ENCODE data around the gene SLC6A19.
"Not testable (repeated sequence)": the region's sequence is repeated elsewhere in the genome, so short reads cannot be mapped to it uniquely, and the experiment has no call there.

The SLC6A19 gene

GRCh38 chr5:1226231-1226630, 24.8 kb downstream of the SLC6A19 start:
- no peak for DNase-seq

DNA sequence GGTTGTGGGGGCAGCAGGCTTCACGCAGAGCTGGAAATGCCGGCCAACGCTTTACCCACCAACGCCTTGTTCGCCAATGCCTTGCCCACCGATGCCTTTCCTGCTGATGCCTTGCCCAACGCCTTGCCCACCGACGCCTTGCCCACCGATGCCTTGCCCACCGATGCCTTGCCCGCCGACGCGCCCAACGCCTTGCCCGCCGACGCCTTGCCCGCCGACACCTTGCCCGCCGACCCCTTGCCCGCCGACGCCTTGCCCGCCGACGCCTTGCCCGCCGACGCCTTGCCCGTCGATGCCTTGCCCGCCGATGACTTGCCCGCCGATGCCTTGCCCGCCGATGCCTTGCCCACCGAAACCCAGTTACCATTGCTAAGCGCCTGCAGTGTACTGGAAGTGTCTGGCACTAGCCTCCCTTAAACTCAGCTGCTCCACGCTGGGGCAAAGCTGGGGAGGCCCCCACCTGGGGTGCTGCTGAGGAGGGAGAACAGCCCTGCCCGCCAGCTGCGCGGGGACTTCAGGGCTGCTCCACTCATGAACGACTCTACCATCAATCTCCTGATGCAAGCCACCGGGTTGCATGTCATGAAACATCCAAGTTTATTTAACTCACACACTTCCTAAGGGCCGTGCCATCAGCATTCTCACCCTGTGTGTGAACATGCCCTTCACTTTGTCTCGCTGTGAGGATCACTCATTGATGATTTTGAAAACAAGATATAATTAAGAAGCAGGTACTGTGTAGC, 25.6 kb downstream of the SLC6A19 start:
- no peak for DNase-seq

GRCh38 chr5:1227667-1228066, 26.3 kb downstream of the SLC6A19 start:
- no peak for DNase-seq

DNA sequence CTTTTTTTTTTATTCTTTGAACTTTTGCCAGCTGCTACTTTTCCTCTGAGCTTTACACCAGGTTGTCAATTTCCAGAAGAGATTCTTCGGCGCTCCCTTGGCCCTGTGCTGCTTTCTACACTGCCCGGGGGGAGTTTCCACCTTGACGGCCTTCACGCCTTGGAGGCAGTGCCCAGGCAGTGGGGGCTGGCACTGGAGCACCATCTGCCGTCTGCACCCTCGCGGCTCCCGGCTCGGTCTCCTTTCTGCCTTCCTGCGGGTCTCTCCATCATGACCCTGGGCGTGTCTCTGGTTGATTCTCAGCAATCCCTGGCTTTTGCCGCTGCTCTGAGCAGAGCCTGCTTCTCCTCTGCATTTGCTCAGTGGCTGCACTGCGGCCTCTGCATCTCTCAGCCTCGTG, 26.7 kb downstream of the SLC6A19 start:
- DNase-seq, result no peak

DNA sequence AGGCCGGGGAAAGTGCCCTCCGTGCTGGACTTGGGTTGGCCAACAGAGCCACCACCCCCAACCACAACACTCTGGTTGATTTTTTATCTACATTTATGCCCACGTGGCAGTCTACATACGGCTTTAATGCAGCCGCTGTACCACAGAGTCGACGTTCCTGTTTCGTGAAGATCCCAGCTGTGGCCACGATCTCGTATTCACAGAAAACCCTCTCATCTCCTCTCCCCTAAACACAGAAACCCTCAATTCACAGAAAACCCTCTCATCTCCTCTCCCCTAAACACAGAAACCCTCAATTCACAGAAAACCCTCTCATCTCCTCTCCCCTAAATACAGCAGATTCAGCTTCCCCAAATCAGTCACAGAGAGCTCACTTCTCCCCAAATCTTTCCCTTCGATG, 27.6 kb downstream of the SLC6A19 start:
- DNase-seq, result not testable (repeated sequence)

DNA sequence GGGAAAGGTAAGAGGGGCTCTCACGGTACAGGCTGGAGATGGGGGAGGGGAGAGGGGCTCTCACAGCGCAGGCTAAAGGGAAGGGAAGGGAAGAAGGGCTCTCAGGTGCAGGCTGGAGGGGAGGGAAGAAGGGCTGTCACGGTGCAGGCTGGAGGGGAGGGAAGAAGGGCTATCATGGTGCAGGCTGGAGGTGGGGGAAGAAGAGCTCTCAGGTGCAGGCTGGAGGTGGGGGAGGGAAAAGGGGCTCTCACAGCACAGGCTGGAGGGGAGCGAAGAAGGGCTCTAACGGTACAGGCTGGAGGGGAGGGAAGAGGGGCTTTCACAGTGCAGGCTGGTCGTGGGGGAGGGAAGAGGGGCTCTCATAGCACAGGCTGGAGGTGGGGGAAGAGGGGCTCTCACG, 28.4 kb downstream of the SLC6A19 start:
- no peak for DNase-seq

GRCh38 chr5:1230551-1230950, 29.2 kb downstream of the SLC6A19 start:
- DNase-seq, result no peak

DNA sequence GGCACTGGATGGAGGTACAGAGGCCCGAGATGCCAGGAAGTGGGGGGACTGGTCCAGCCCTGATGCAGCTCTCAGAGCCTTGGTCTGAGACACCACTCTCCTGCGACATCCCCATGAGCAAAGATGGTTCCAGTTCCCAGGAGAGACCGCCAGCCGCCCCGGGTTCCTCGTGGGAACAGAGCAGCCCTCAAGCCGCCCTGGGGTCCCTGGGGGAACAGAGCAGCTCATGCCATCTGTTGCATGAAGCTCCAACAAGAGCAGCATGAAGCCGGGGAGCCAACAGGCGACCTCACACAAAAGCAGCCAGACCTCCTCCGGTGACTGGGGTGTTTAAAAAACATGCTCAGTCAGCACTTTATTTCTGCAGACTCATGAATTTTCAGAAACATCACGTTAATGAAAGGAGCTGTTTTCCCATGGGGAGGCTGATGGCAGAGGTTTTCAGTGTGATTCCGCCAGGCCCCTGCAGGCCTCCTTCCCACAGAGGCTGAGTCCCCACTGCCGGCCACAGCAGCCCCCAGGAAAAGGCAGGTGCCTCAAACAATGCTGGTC, 30.0 kb downstream of the SLC6A19 start:
- no peak for DNase-seq

- DNase-seq, result no peak
These were observed 31.4 kb downstream of the SLC6A19 start for GRCh38 chr5:1232780-1233179.

DNA sequence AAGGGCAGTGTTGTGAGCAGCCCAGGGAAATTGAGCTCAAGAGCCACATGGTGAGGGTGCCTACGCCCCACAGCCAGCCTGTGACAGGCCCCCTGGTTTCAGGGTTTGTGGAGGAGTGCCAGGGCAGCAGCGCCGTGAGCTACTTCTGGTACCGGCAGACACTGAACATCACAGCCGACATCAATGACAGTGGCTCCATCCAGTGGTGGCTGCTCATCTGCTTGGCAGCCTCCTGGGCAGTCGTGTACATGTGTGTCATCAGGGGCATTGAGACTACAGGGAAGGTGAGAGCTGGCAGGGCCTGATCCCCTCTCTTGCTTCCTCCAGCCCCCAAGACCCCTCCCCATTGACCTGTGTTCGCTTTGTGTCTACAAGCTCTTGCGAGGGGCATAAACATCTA, 34.0 kb downstream of the SLC6A19 start:
- no peak for DNase-seq

GRCh38 chr5:1235838-1236237, 34.4 kb downstream of the SLC6A19 start:
- no peak for DNase-seq

DNA sequence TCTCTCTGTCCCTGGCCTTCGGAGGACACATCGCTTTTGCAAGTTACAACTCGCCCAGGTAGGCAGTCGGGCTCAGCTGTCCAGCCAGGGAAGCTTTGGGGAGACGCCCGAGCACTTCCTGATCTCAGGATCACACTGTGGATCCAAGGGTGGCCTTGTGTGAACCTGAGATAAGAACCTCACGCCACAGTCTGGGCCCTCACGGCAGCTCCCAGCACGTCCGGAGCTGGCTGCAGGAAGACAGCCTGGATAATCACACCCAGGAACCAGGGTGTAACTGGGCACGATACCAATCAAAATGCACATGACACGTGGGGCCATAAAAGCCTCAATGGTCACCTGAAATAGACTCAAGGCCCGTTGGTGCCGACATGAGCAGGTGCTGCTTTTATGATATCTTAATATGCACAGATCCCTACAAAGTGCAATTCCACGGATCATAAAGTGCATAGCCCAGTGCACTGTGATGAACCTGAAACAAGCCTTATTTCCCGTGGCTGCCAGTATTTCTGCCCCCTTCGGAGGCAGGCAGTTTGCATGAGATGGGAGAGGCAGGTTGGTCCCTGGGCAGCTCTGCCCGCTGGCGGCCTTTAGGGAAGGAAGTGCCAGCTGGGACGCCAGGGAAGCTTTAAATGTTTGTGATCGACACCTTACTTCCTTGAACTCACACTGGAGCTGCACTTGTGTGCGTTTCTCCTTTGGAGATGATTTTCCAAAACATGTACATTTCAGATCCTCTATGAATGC, 38.3 kb downstream of the SLC6A19 start:
- DNase-seq, result no peak

DNA sequence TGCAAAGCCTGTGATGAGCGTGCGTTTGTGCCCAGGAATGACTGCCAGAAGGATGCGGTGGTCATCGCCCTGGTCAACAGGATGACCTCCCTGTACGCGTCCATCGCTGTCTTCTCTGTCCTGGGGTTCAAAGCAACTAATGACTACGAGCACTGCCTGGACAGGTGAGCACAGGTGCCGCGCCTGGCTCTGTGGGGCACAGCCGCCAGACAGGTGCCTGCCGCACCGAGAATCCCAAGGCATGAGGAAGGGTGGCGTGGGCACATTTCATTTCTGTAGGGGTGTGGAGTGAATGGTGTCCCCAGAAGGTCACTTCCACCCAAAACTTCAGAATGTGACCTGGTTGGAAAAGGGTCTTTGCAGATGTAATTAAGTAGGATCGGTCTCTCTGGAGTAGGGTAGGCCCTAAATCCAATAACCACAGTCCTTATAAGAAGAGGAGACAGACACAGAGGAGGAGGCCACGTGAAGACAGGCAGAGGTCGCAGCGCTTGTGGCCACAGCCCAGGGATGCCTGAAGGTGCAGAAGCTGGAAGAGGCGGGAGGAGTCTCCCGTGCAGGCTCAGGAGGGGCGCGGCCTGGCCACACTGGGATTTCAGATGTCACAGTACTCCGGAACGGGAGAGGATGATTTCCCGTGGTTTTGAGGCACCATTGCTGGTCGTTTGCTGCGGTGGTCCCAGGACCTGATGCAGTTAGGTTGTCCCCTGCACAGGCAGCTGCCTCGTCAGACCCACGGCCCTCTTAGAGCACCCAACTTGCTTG, 39.3 kb downstream of the SLC6A19 start:
- no peak for DNase-seq

- DNase-seq, result no peak
These were observed 40.2 kb downstream of the SLC6A19 start for GRCh38 chr5:1241509-1242080.

DNA sequence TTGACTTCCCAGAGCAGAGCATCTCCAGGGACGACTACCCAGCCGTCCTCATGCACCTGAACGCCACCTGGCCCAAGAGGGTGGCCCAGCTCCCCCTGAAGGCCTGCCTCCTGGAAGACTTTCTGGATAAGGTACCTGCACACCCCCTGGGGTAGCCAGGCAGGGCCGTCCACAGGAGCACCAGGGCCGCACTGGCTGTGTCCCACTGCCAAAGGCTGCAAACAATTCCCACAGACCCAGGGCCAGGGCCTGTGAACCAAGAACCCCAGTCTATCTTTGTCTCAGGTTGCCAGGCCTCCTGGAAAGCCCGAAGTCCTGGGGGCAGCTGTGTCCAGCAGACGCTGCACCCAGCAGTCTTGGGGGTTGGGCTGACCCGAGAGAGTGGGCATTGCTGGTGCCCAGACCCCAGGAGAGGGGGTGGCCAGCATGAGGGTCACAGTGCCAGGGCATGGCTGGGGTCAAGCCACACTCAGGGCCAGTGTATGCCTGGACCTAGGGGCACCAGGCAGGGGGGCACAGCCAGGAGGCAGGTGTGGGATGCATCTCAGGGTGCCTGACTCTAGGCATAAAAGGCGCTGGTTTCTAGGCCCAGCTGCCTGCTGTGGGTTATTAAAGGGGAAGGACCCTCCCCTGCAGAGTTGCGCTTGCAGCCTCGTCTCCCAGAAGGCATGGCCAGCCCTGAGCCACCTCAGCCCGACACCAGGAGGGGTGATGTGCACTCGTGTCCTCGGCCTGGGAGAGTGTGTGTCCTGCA, 41.5 kb downstream of the SLC6A19 start:
- no peak for DNase-seq

- DNase-seq, result no peak
These were observed 42.2 kb downstream of the SLC6A19 start for GRCh38 chr5:1243487-1244130.

- no peak for DNase-seq
These were observed 42.9 kb downstream of the SLC6A19 start for GRCh38 chr5:1244255-1244654.

GRCh38 chr5:1244976-1245375, 43.6 kb downstream of the SLC6A19 start:
- no peak for DNase-seq

- no peak for DNase-seq
These were observed 44.6 kb downstream of the SLC6A19 start for GRCh38 chr5:1245905-1246576.

DNA sequence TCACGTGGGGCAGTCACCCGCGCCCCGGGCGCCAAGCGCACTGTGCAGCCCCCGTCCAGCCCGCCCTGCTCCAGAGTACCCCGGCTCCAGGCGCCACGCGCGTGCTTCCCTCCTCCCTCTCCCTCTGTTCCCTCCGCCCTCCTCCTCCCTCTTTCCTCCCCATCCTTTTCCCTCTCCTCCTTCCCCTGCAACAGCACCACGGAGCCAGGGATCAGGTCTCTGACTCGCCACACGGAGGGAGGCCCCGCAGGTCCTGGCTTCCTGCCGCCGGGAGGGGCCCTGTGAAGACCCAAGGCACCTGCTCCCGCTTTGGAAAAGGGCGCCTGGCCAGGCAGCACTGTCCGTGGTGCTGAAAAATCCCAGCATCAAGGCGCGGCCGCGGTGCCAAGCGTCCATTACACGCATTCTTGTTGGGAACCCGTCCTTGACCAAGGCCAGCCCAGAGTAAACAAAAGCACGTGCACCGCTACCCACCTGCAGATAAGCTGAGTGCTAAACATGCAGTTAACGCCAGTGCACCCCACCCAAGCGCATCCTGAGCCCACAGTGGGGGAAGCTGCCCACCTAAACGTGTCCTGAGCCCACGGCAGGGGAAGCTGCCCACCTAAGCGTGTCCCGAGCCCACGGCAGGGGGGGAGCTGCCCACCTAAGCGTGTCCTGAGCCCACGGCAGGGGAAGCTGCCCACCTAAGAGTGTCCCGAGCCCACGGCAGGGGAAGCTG, 45.5 kb downstream of the SLC6A19 start:
- DNase-seq, result peak; percentile 20

DNA sequence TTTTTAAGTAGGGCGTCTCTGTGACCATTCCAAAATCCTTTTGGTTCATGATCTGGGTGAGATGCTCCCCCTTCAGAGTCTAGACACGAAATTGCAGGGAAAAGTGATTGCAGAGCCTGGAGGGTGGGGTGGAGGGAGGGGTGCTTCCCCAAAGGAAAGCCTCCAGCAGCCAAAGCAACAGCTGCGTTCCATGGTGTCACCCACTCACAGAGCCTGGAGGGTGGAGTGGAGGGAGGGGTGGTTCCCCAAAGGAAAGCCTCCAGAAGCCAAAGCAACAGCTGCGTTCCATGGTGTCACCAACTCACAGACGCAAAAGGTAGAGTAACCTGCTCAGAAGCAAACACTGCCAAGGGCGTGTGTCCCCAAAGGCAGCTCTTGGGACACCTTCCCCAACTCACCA, 46.4 kb downstream of the SLC6A19 start:
- no peak for DNase-seq

Data from COR-L47 (cell line).